Right lobe of liver (tissue), 6 donors: ENCODE measurements around the gene SRD5A1. TPM values are rescaled to one million over a fixed set of nuclear protein-coding genes. Genes with fewer than 3 reads are reported as not detected.

Source experiments
- ATAC-seq, 4 donors: fragments of 200-7000 bp; cut with Tn5 transposase; one replicate each; pipeline ENCODE4 v1.9.1; 2020; ENCODE audit warnings: mild to moderate bottlenecking in 4 of 4, moderate library complexity in 4 of 4
- DNase-seq, 3 donors: peaks; one replicate each; pipeline ENCODE4 v3.0.0-alpha.2; 2020
- H3K27ac ChIP-seq, 3 donors: fragments of 200-600 bp; one replicate each; pipeline ENCODE4 v1.8.0; 2022
- H3K27me3 ChIP-seq, 2 donors: fragments of 200-600 bp; one replicate each; pipeline ENCODE4 v1.8.0; 2022
- H3K36me3 ChIP-seq, 4 donors: fragments of 200-600 bp; sonication (generic) in 1 of 4; one replicate each; pipeline versions ENCODE4 v1.5.1 to v1.8.0; 2017 to 2022; ENCODE audit warnings: control low read depth in 1 of 4
- H3K4me1 ChIP-seq, 4 donors: fragments of 200-600 bp; sonication (generic) in 1 of 4; one replicate each; pipeline versions ENCODE4 v1.5.1 to v1.8.0; 2017 to 2022; ENCODE audit warnings: control low read depth in 1 of 4
- H3K4me3 ChIP-seq, 3 donors: fragments of 200-600 bp; one replicate each; pipeline ENCODE4 v1.8.0; 2022
- H3K9me3 ChIP-seq, 4 donors: fragments of 200-600 bp; sonication (generic) in 1 of 4; one replicate each; pipeline versions ENCODE4 v1.5.1 to v1.8.0; 2017 to 2022; ENCODE audit warnings: control low read depth in 1 of 4
- POLR2A ChIP-seq: fragments of 450-650 bp; IDR thresholded peaks from one replicate; pipeline ENCODE4 v1.6.1; 2017; ENCODE audit warnings: antibody characterized with exemption, mild to moderate bottlenecking
- WGBS: methylation state at CpG from one replicate; pipeline ENCODE4 v1.1.6; 2018; ENCODE audit warnings: low coverage, low lambda C conversion rate; ENCODE audit not compliant: insufficient coverage; ENCODE audit errors: missing lambda C conversion rate; 5-methylcytosine and 5-hydroxymethylcytosine counted together
- intact Hi-C, 2 donors: fragments of 100-400 bp; cut with DNase I; formaldehyde crosslinking; loops; one replicate each; pipeline versions ENCODE4 v1.11.2 to v1.14.1; 2022
- total RNA-seq, 6 experiments: library from RNA; depleted of rRNA in 2 of 6; stranded (reverse); fragments of >200 nt in 2 of 6; fragmentation: NEBNext Ultra II Directional in 3 of 6; extraction: Animal tissue kit (Norgen Biotek cat#: 25700) in 3 of 6; gene quantifications; one replicate each; pipeline versions ENCODE4 v1.1.0 to v1.2.4, GENCODE V29; 2016 to 2023
- TF ChIP-seq, protein P1 (sequence below), 4 donors: fragments of 200-600 bp in 3 of 4; fragments of 450-650 bp in 1 of 4; IDR thresholded peaks; one replicate each; pipeline versions ENCODE4 v1.5.1 to v1.8.0; 2016 to 2022; ENCODE audit warnings: antibody characterized with exemption in 4 of 4, mild to moderate bottlenecking in 2 of 4
- donor health status: DM: no; HTN: yes; CAD: no.
- donor health status: DM: no; HTN: no; CAD: no.
- donor health status: DM: no; HTN: no; CAD: no.
- donor health status: DM: no; HTN: yes; CAD: no.
- donor health status: DM: no; HTN: yes; CAD: no.

SRD5A1 gene
- total RNA-seq, 6 experiments from 2014 or later = 13.5 to 87.6 (median 52.2) TPM

- no peaks in the 10 kb centered on the region for H3K27me3 ChIP-seq
- H3K36me3 ChIP-seq = no peaks in the 10 kb centered on the region
- no peak for TF ChIP-seq POLR2A
- TF ChIP-seq, protein P1, sequence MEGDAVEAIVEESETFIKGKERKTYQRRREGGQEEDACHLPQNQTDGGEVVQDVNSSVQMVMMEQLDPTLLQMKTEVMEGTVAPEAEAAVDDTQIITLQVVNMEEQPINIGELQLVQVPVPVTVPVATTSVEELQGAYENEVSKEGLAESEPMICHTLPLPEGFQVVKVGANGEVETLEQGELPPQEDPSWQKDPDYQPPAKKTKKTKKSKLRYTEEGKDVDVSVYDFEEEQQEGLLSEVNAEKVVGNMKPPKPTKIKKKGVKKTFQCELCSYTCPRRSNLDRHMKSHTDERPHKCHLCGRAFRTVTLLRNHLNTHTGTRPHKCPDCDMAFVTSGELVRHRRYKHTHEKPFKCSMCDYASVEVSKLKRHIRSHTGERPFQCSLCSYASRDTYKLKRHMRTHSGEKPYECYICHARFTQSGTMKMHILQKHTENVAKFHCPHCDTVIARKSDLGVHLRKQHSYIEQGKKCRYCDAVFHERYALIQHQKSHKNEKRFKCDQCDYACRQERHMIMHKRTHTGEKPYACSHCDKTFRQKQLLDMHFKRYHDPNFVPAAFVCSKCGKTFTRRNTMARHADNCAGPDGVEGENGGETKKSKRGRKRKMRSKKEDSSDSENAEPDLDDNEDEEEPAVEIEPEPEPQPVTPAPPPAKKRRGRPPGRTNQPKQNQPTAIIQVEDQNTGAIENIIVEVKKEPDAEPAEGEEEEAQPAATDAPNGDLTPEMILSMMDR (IDR thresholded peaks at IDR 0.05) = no peak
- 52% methylated on average over 12 of the region's 14 CpGs for WGBS
- ATAC-seq (peak in 1 of 4 donors; percentile 14), DNase-seq (no peak)
- intact Hi-C loops = no loop called here
- peaks cover 0 to 38% (median 13%) of the 10 kb centered on the region in 4 donors for H3K4me1 ChIP-seq
- no peaks in the 10 kb centered on the region for H3K9me3 ChIP-seq
- no peak overlapping the region for H3K27ac ChIP-seq
- H3K4me3 ChIP-seq = no peak overlapping the region
Observed at GRCh38 chr5:6723122-6723815, 90.0 kb downstream of the SRD5A1 start.

GRCh38 chr5:6723816-6724300 lies 90.6 kb downstream of the SRD5A1 start:
- Histone ChIP-seq H3K27me3 (no peaks in the 10 kb centered on the region), H3K36me3 (no peaks in the 10 kb centered on the region), H3K4me1 (peaks cover 0 to 38% (median 14%) of the 10 kb centered on the region in 4 donors), H3K27ac (no peak overlapping the region), H3K4me3 (no peak overlapping the region), H3K9me3 (no peaks in the 10 kb centered on the region)
- ATAC-seq = no peak
- intact Hi-C loops = no loop called here
- 87% methylated on average over 9 of the region's 12 CpGs for WGBS
- DNase-seq = no peak
- TF ChIP-seq, protein P1 (IDR thresholded peaks at IDR 0.05) = no peak
- no peak for TF ChIP-seq POLR2A

Other genes starting within 250 kb of the SRD5A1 start
- gene UBE2QL1, start 184.6 kb upstream of the SRD5A1 start, total RNA-seq = under 1 TPM; 0.20 to 0.74 (median 0.54) TPM
- 10 to 100 TPM; 24.6 to 42.5 (median 29.1) TPM for gene NSUN2, start 396 bp upstream of the SRD5A1 start, total RNA-seq
- 10 to 100 TPM in 4 of 6 experiments, 1 to 10 TPM in 2; 8.5 to 23.1 (median 13.2) TPM for gene TENT4A, start 80.0 kb downstream of the SRD5A1 start, total RNA-seq